GM18498 (cell line): ENCODE data around the gene OSBPL10.
"Not testable (repeated sequence)": the region's sequence is repeated elsewhere in the genome, so short reads cannot be mapped to it uniquely, and the experiment has no call there.

Source experiments
- ATAC-seq: cut with Tn5 transposase; IDR thresholded peaks from one replicate; pipeline ENCODE4 v1.9.1; 2021; ENCODE audit warnings: mild to moderate bottlenecking, moderate library complexity; ENCODE audit not compliant: unreplicated experiment

The OSBPL10 gene

GRCh38 chr3:31862666-31863279, 118.3 kb downstream of the OSBPL10 start:
- ATAC-seq = no peak

GRCh38 chr3:31861826-31862225, 119.2 kb downstream of the OSBPL10 start:
- no peak for ATAC-seq

GRCh38 chr3:31860642-31861041, 120.4 kb downstream of the OSBPL10 start:
- not testable (repeated sequence) for ATAC-seq

GRCh38 chr3:31859245-31859644, 121.8 kb downstream of the OSBPL10 start:
- no peak for ATAC-seq

- ATAC-seq = no peak
Measured at GRCh38 chr3:31858439-31858838, 122.6 kb downstream of the OSBPL10 start.

GRCh38 chr3:31853580-31853979, 127.5 kb downstream of the OSBPL10 start:
- ATAC-seq = no peak

- ATAC-seq = no peak
Measured at GRCh38 chr3:31851278-31851677, 129.8 kb downstream of the OSBPL10 start.

GRCh38 chr3:31848911-31849310, 132.2 kb downstream of the OSBPL10 start:
- ATAC-seq = no peak

GRCh38 chr3:31848163-31848818, 132.8 kb downstream of the OSBPL10 start:
- ATAC-seq = no peak

- no peak for ATAC-seq
Measured at GRCh38 chr3:31847760-31848159, 133.3 kb downstream of the OSBPL10 start.

GRCh38 chr3:31841515-31841914, 139.5 kb downstream of the OSBPL10 start:
- ATAC-seq = no peak

GRCh38 chr3:31840252-31840651, 140.8 kb downstream of the OSBPL10 start:
- no peak for ATAC-seq

- no peak for ATAC-seq
Measured at GRCh38 chr3:31839144-31839917, 141.7 kb downstream of the OSBPL10 start.

GRCh38 chr3:31836131-31837075, 144.7 kb downstream of the OSBPL10 start:
- no peak for ATAC-seq

- ATAC-seq = no peak
Measured at GRCh38 chr3:31833391-31834190, 147.5 kb downstream of the OSBPL10 start.

GRCh38 chr3:31832551-31832950, 148.5 kb downstream of the OSBPL10 start:
- ATAC-seq = no peak

- ATAC-seq = no peak
Measured at GRCh38 chr3:31831591-31831990, 149.5 kb downstream of the OSBPL10 start.

- ATAC-seq = no peak
Measured at GRCh38 chr3:31829826-31830426, 151.1 kb downstream of the OSBPL10 start.

GRCh38 chr3:31829010-31829409, 152.1 kb downstream of the OSBPL10 start:
- no peak for ATAC-seq

GRCh38 chr3:31828007-31828406, 153.1 kb downstream of the OSBPL10 start:
- no peak for ATAC-seq
